Endothelial cell of umbilical vein (primary cell): ENCODE results near the gene B3GNT9. TPM values are rescaled to one million over a fixed set of nuclear protein-coding genes. Genes with fewer than 3 reads are reported as not detected.

Experiments
- BruUV-seq: library from RNA; stranded (reverse); fragments of 400-500 nt; replicated peaks from 2 replicates; lab custom pipeline; 2021; lab: Mats Ljungman, UMichigan
- CTCF ChIA-PET: fragments of 300-600, 350-600 bp; sonication (Branson Sonifier 250); formaldehyde crosslinking; loops from one replicate; lab custom pipeline; 2021; ENCODE audit warnings: antibody characterized with exemption, inconsistent platforms; lab: Charles Lee
- POLR2A ChIA-PET: fragments of 300-600, 350-600 bp; sonication (Branson Sonifier 250); formaldehyde crosslinking; loops from one replicate; lab custom pipeline; 2021; ENCODE audit warnings: antibody characterized with exemption, inconsistent platforms; lab: Charles Lee
- DNase-seq: peaks from one replicate; pipeline ENCODE4 v3.0.0-alpha.2; 2011; ENCODE audit warnings: low read depth, low spot score
- FAIRE-seq: peaks from 2 replicates; lab custom pipeline; 2011; peaks lifted over from hg19 to GRCh38; lab: Jason Lieb, UNC
- H2AFZ ChIP-seq: 2 replicates; pipeline ENCODE4 v1.6.0; 2012; ENCODE audit warnings: low read depth, low read length, control low read depth, inconsistent platforms
- H3K27ac ChIP-seq: 2 replicates; pipeline ENCODE4 v1.5.1; 2011; ENCODE audit warnings: low read depth, mild to moderate bottlenecking, control low read depth, low read length, moderate library complexity; ENCODE audit not compliant: insufficient read depth
- H3K27me3 ChIP-seq, 2 experiments: 2 replicates each; pipeline versions ENCODE4 v1.6.0 to v1.6.1; 2011; ENCODE audit warnings: low read length in 2 of 2, mixed read lengths in 1 of 2; ENCODE audit not compliant: control insufficient read depth in 2 of 2, insufficient read depth in 2 of 2
- H3K36me3 ChIP-seq, 2 experiments: 2 replicates in 1 of 2; 3 replicates in 1 of 2; pipeline ENCODE4 v1.5.1; 2011; ENCODE audit warnings: low read length in 2 of 2, mild to moderate bottlenecking in 1 of 2, moderate library complexity in 1 of 2; ENCODE audit not compliant: control insufficient read depth in 2 of 2, insufficient read depth in 2 of 2; ENCODE audit errors: extremely low read depth in 1 of 2
- H3K4me1 ChIP-seq: 3 replicates; pipeline ENCODE4 v1.5.1; 2011; ENCODE audit warnings: mild to moderate bottlenecking, low read length; ENCODE audit not compliant: control insufficient read depth, insufficient read depth; ENCODE audit errors: extremely low read depth
- H3K4me2 ChIP-seq: 2 replicates; pipeline ENCODE4 v1.6.1; 2011; ENCODE audit warnings: low read length, control low read depth, mixed read lengths; ENCODE audit not compliant: insufficient read depth
- H3K4me3 ChIP-seq, 3 experiments: fragments of 200-600 bp in 1 of 3; sonication (generic), shearing (Covaris generic) in 1 of 3; replicated peaks in 1 of 3; 2 replicates each; pipeline ENCODE4 v1.5.1; 2011 to 2016; ENCODE audit warnings: control low read depth in 3 of 3, low read length in 3 of 3, mild to moderate bottlenecking in 2 of 3, inconsistent platforms in 1 of 3, low read depth in 1 of 3, moderate library complexity in 1 of 3; ENCODE audit not compliant: insufficient read depth in 1 of 3
- H3K79me2 ChIP-seq: 2 replicates; pipeline ENCODE4 v1.6.0; 2012; ENCODE audit warnings: low read length, inconsistent platforms; ENCODE audit not compliant: control insufficient read depth, insufficient read depth
- H3K9ac ChIP-seq: replicated peaks from 2 replicates; pipeline ENCODE3; 2011; ENCODE audit warnings: low read length, control low read depth; ENCODE audit not compliant: insufficient read depth; ENCODE audit errors: extremely low read depth
- H3K9me1 ChIP-seq: replicated peaks from 3 replicates; pipeline ENCODE4 v1.6.0; 2011; ENCODE audit warnings: mild to moderate bottlenecking, low read length; ENCODE audit not compliant: control insufficient read depth, insufficient read depth; ENCODE audit errors: extremely low read depth
- H3K9me3 ChIP-seq: replicated peaks from 2 replicates; pipeline ENCODE4 v1.5.1; 2012; ENCODE audit warnings: low read length, inconsistent platforms; ENCODE audit not compliant: control insufficient read depth, insufficient read depth
- H4K20me1 ChIP-seq: replicated peaks from 2 replicates; pipeline ENCODE3; 2011; ENCODE audit warnings: mild to moderate bottlenecking, low read length; ENCODE audit not compliant: control insufficient read depth, insufficient read depth; ENCODE audit errors: extremely low read depth
- CTCF ChIP-seq, 2 donors: IDR thresholded peaks; 1 replicate in 1 of 2; 2 replicates in 1 of 2; pipeline ENCODE4 v1.5.1; 2011; ENCODE audit warnings: low read length in 2 of 2, mild to moderate bottlenecking in 2 of 2, moderate library complexity in 2 of 2, control low read depth in 1 of 2, inconsistent platforms in 1 of 2, low read depth in 1 of 2; ENCODE audit not compliant: insufficient read depth in 1 of 2; ENCODE audit errors: extremely low read depth in 1 of 2
- EZH2 ChIP-seq: IDR thresholded peaks from 2 replicates; pipeline ENCODE4 v1.6.1; 2012; ENCODE audit warnings: borderline replicate concordance, low read depth, mild to moderate bottlenecking, moderate library complexity, low read length, inconsistent platforms; ENCODE audit not compliant: severe bottlenecking
- FOS ChIP-seq: IDR thresholded peaks from 2 replicates; pipeline ENCODE4 v1.6.1; 2011; ENCODE audit warnings: mild to moderate bottlenecking, low read length, moderate library complexity, borderline replicate concordance; ENCODE audit not compliant: insufficient read depth
- GATA2 ChIP-seq: IDR thresholded peaks from 2 replicates; pipeline ENCODE4 v1.7.0; 2011; ENCODE audit warnings: low read depth, mild to moderate bottlenecking, moderate library complexity, mixed read lengths, low read length; ENCODE audit not compliant: insufficient read length, insufficient read depth
- JUN ChIP-seq: IDR thresholded peaks from 2 replicates; pipeline ENCODE4 v1.6.1; 2011; ENCODE audit warnings: borderline replicate concordance, low read depth; ENCODE audit not compliant: insufficient read length, insufficient read depth
- MAX ChIP-seq: IDR thresholded peaks from 2 replicates; pipeline ENCODE4 v1.6.1; 2011; ENCODE audit not compliant: insufficient read depth, insufficient read length
- MYC ChIP-seq: IDR thresholded peaks from one replicate; pipeline ENCODE4 v1.6.1; 2011; ENCODE audit warnings: mild to moderate bottlenecking, low read depth, low read length
- POLR2A ChIP-seq: IDR thresholded peaks from 2 replicates; pipeline ENCODE4 v1.6.1; 2012; ENCODE audit warnings: low read depth, mild to moderate bottlenecking, control low read depth, low read length
- POLR2AphosphoS5 ChIP-seq: IDR thresholded peaks from 2 replicates; pipeline ENCODE4 v1.6.1; 2012; ENCODE audit warnings: low read depth, mild to moderate bottlenecking, control low read depth, low read length, moderate library complexity; ENCODE audit not compliant: insufficient read depth
- dilution Hi-C: fragments of 300-500 bp; cut with MboI; formaldehyde crosslinking; loops from one replicate; pipeline ENCODE4 v1.15.0; 2019; ENCODE audit warnings: low sequenced_read_pairs; ENCODE audit not compliant: extremely low pct_ligation_motif_present
- intact Hi-C: fragments of 100-400 bp; cut with micrococcal nuclease; formaldehyde crosslinking; loops from one replicate; pipeline ENCODE4 v1.10.0; 2022
- polyA plus RNA-seq, 4 experiments: library from polyadenylated mRNA; depleted of rRNA in 3 of 4; stranded (reverse) in 3 of 4; unstranded in 1 of 4; fragments of >200 nt; gene quantifications; 2 replicates each; pipeline versions ENCODE4 v1.2.1 to v1.2.3, GENCODE V29; 2011 to 2012; ENCODE audit warnings: missing spikeins in 1 of 4
- total RNA-seq: library from RNA; stranded (reverse); gene quantifications from 2 replicates; pipeline ENCODE4 v1.2.3, GENCODE V29; 2021

B3GNT9 gene
- total and polyA plus RNA-seq, 2 donors (not counting 3 experiments of a cell fraction or from before 2014, with no cell fraction given) = 4.0 to 6.4 TPM

DNA sequence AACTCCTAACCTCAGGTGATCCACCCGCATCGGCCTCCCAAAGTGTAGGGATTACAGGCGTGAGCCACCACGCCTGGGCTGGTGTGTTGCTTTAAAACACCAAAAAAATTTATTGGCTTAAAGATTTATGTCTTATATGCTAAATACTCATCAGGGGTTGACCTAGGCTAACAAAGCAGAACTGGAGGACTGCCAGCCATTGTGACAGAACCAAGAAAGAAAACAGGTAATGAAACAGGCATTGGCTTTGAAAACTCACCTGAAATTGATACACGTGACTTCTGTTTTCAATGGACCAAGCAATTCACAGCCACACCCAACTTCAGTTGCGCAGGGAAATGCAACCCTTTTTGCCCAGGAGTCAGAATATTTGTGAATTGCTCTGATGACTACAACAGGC, 46.0 kb downstream of the B3GNT9 start:
- no peaks in the 10 kb centered on the region for H3K9me3 ChIP-seq
- H3K27me3 ChIP-seq = no peaks in the 10 kb centered on the region
- H3K4me2 ChIP-seq = no peak overlapping the region
- H3K9me1 ChIP-seq = no peaks in the 10 kb centered on the region
- POLR2A ChIA-PET = no interaction called here
- no TSS peak for BruUV-seq
- H3K4me3 ChIP-seq = no peak overlapping the region
- no peak overlapping the region for H3K9ac ChIP-seq
- DNase-seq = no peak
- dilution Hi-C loops (no loop called here), intact Hi-C loops (loop anchor here (1.0 kb wide), 1 partner anchor 50 kb away; no protein-coding TSS in a partner anchor)
- no peak for TF ChIP-seq EZH2
- no peak for TF ChIP-seq MAX
- TF ChIP-seq CTCF (IDR thresholded peaks at IDR 0.05; ENCODE audit: extremely low read depth in 1 of 2, insufficient read depth in 1 of 2, low read depth in 1 of 2, low read length in 2 of 2) = no peak
- TF ChIP-seq JUN = no peak
- no peak for TF ChIP-seq FOS
- no peak for TF ChIP-seq MYC
- TF ChIP-seq GATA2 = no peak
- TF ChIP-seq POLR2AphosphoS5 = no peak
- no peak for TF ChIP-seq POLR2A
- FAIRE-seq = no peak
- H3K36me3 ChIP-seq = peaks cover 2 to 7% of the 10 kb centered on the region in 2 experiments
- H2AFZ ChIP-seq = no peak overlapping the region
- no peak overlapping the region for H3K27ac ChIP-seq
- no peaks in the 10 kb centered on the region for H3K79me2 ChIP-seq
- H3K4me1 ChIP-seq = peaks cover 6% of the 10 kb centered on the region
- H4K20me1 ChIP-seq = no peaks in the 10 kb centered on the region
- CTCF ChIA-PET = interaction anchor here (1.0 to 9.0 kb wide), 5 partner anchors 12 to 151 kb away, joined by 3 to 86 read pairs (median 6); no protein-coding TSS in a partner anchor
